GM10248 (cell line): Measurements from ENCODE around the gene TUBG2.
A peak's percentile ranks its signal among the peaks of the same experiment; 100 is the strongest.

Experiments used
- CTCF ChIA-PET: fragments of 300-600 bp; sonication (Branson Sonifier 250); formaldehyde crosslinking; extraction: SDS; loops from one replicate; lab custom pipeline; 2021; ENCODE audit warnings: antibody characterized with exemption; lab: Yijun Ruan, JAX
- POLR2A ChIA-PET: fragments of 350-650 bp; sonication (Branson Sonifier 250); formaldehyde crosslinking; extraction: SDS; loops from one replicate; lab custom pipeline; 2020; ENCODE audit warnings: antibody characterized with exemption; lab: Yijun Ruan, JAX
- DNase-seq: peaks from one replicate; pipeline ENCODE4 v3.0.0; 2012; ENCODE audit errors: extremely low spot score
- TF ChIP-seq, protein P1 (sequence below): IDR thresholded peaks from 2 replicates; pipeline ENCODE4 v1.5.1; 2012; ENCODE audit warnings: mild to moderate bottlenecking, low read depth; ENCODE audit errors: extremely low read depth, missing control alignments, control extremely low read depth

Gene TUBG2

DNA sequence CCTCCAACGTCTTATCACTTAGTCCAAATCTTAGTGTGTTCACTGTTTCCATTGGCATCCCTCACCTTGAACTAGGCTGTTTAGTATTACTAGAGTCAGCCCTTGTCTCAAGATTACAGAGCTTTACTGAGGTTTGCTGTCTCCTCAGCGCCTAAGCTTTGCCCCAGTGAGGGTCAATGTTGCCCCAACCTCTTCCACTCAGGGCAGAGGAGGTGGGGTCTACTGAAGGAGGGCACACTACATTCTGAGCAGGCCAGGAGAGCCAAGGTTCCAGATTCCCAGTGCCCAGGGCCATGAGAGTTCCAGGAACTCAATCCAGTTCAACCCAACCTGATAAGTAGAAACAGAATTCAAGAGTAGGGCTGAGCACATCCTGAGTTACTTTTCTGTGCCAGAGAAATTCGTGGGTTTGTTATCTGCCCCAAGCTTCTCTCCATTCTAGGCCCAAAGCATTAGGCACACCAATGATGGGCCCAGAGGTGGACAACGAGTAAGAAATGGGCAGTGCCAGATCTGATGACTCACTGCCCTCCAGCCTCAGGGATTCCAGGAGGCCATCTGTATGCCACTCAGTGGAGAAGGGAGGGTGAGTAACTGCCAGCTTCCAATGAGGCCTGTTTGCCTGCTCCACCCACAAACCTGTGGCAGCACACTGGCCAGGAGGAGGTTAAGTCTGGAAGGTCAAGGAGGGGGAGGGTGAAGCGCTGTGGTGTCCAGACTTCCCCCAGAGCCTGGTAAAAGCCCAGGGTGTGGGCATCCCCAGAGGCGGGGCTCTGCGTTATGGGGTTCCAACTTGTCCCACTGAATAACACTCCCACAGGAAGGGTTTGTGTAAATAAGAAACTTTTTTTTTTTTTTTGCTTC is 8.2 kb downstream of the TUBG2 start:
- DNase-seq: no peak
- TF ChIP-seq, protein P1, sequence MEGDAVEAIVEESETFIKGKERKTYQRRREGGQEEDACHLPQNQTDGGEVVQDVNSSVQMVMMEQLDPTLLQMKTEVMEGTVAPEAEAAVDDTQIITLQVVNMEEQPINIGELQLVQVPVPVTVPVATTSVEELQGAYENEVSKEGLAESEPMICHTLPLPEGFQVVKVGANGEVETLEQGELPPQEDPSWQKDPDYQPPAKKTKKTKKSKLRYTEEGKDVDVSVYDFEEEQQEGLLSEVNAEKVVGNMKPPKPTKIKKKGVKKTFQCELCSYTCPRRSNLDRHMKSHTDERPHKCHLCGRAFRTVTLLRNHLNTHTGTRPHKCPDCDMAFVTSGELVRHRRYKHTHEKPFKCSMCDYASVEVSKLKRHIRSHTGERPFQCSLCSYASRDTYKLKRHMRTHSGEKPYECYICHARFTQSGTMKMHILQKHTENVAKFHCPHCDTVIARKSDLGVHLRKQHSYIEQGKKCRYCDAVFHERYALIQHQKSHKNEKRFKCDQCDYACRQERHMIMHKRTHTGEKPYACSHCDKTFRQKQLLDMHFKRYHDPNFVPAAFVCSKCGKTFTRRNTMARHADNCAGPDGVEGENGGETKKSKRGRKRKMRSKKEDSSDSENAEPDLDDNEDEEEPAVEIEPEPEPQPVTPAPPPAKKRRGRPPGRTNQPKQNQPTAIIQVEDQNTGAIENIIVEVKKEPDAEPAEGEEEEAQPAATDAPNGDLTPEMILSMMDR: no peak
- CTCF ChIA-PET: interaction anchor here (0.7 to 3.6 kb wide), 7 partner anchors 9 to 97 kb away, joined by 3 to 10 read pairs (median 5); partner anchors contain the start of genes PLEKHH3, PSMC3IP and TUBG2
- POLR2A ChIA-PET: no interaction called here

DNA sequence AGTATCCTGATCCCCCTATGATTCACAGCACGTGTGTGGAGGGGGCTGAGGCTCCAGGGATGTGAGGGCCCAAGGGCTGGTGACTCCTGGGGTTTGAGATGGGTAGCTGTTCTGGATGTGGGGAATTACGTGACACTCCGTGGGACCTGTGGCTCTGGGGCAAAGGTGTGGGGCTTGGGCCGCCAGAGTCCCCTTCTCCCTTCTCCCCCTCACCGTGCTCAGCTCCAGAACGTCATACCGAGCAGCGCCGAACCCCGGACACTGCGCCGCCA is 10.6 kb downstream of the TUBG2 start:
- DNase-seq: no peak
- CTCF ChIA-PET: interaction anchor here (1.2 to 3.6 kb wide), 5 partner anchors 11 to 94 kb away, joined by 3 to 10 read pairs (median 5); partner anchors contain the start of gene TUBG2
- TF ChIP-seq, protein P1: no peak
- POLR2A ChIA-PET: no interaction called here

DNA sequence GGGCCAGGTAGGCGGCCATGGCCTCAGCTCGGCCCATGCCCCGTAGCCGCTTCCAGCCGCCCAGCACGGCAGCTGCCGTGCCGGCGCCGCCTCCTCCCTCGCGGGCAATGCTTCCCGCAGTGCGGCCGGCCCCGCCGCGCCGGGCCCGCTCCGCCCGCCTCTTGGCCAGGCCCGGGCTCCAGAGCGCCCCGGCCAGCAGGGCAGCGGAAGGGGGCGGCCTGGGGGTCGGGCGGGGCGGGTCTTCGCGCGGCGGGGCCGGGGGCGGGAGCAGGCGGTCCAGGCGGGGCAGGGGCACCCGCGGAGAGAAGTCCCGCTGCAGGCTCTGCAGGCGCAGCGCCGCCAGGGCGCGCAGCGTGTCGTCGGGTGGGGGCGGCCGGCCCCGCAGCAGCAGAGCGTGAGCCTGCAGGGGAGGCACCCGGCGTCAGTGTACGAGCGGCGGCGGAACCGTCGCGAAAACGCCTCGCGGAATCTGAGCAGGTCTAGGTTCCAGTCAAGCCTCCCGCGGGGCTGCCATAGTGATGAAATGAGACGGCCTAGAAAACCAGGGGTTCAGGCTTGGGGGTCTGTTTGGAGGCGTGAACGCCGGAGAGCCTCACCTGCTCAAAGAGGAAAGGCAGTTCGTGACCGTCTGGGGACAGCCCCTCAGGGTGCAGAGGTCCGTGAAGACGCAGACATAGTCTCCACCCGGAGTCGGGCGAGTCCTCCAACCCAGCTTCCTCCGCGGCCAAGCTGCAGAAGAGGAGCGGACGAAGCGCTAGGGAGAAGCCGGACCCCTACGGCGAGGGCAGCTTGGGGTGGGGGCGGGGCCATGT is 11.1 kb downstream of the TUBG2 start:
- POLR2A ChIA-PET: no interaction called here
- DNase-seq: peak; percentile 78
- CTCF ChIA-PET: interaction anchor here (1.2 to 5.0 kb wide), 10 partner anchors 9 to 94 kb away, joined by 3 to 54 read pairs (median 6); partner anchors contain the start of genes CCR10, PSMC3IP and TUBG2
- TF ChIP-seq, protein P1: peak; percentile 27

- ChIA-PET CTCF (interaction anchor here (1.2 to 5.0 kb wide), 8 partner anchors 10 to 93 kb away, joined by 3 to 54 read pairs (median 4); partner anchors contain the start of genes CCR10, PSMC3IP and TUBG2), POLR2A (interaction anchor here (1.2 kb wide), 1 partner anchor 9 kb away, joined by 4 read pairs; no protein-coding TSS in a partner anchor)
- TF ChIP-seq, protein P1: no peak
- no peak for DNase-seq
Observed at GRCh38 chr17:42670789-42671657, 11.9 kb downstream of the TUBG2 start.

DNA sequence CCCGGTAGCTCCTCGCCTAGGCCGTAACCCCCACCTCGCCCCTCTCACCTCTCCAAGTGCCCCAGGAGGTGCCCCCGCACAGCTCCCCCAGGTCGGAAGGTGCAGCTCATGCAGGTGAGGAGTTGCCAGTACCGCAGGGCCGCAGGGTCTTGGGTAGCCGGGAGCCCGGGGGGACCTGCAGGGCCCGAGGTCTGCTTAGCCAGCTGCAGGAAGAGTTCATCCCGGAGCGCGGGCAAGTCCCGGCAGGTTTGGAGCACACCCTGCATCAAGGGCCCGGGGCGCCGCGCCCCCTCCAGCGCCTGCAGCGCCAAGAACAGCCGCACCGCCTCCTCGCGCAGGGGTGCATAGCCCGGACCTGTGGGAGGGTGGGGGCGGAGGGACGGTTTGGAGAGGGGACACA is 13.0 kb downstream of the TUBG2 start:
- ChIA-PET POLR2A (interaction anchor here (1.2 kb wide), 1 partner anchor 10 kb away, joined by 4 read pairs; no protein-coding TSS in a partner anchor), CTCF (interaction anchor here (1.2 to 5.0 kb wide), 9 partner anchors 9 to 94 kb away, joined by 3 to 54 read pairs (median 5); partner anchors contain the start of genes CCR10, PSMC3IP and TUBG2)
- TF ChIP-seq, protein P1: no peak
- DNase-seq: no peak
